ENCODE measurements around the gene DHRS3.

- TF ChIP-seq POLR2A (IDR thresholded peaks at IDR 0.05) (no peak), CTCF (IDR thresholded peaks at IDR 0.05) (no peak)
These were observed 37.7 kb downstream of the DHRS3 start for GRCh38 chr1:12580054-12580887.

All from vagina (tissue), 2 donors.